Mesenchymal stem cell (in vitro differentiated cells and primary cell): Measurements from ENCODE around the gene YAP1.

Experiments used
- DNase-seq: peaks from one replicate; pipeline ENCODE4 v3.0.0-alpha.2; 2013
- H2AFZ ChIP-seq: one replicate; pipeline ENCODE4 v1.6.1; 2013; ENCODE audit warnings: low read depth, mild to moderate bottlenecking, control low read depth, inconsistent platforms, low read length, moderate library complexity
- H2AK5ac ChIP-seq: 2 replicates; pipeline ENCODE4 v1.6.1; 2013; ENCODE audit warnings: low read length, moderate library complexity, mild to moderate bottlenecking, inconsistent platforms; ENCODE audit not compliant: severe bottlenecking
- H2BK120ac ChIP-seq: one replicate; pipeline ENCODE4 v1.6.1; 2013; ENCODE audit warnings: low read depth, mild to moderate bottlenecking, inconsistent platforms, low read length, moderate library complexity
- H2BK12ac ChIP-seq, 2 experiments: one replicate each; pipeline ENCODE4 v1.6.1; 2013; ENCODE audit warnings: inconsistent platforms in 2 of 2, low read length in 2 of 2, mild to moderate bottlenecking in 2 of 2, moderate library complexity in 2 of 2, control low read depth in 1 of 2
- H2BK15ac ChIP-seq: one replicate; pipeline ENCODE4 v1.6.1; 2013; ENCODE audit warnings: mild to moderate bottlenecking, low read depth, inconsistent platforms; ENCODE audit not compliant: poor library complexity, severe bottlenecking
- H2BK5ac ChIP-seq: 2 replicates; pipeline ENCODE4 v1.6.1; 2013; ENCODE audit warnings: low read depth, mild to moderate bottlenecking, low read length, control low read depth, inconsistent platforms; ENCODE audit not compliant: poor library complexity, severe bottlenecking
- H3K14ac ChIP-seq, 2 experiments: one replicate each; pipeline ENCODE4 v1.6.1; 2013; ENCODE audit warnings: inconsistent platforms in 2 of 2, low read length in 2 of 2, control low read depth in 1 of 2, mild to moderate bottlenecking in 1 of 2, moderate library complexity in 1 of 2
- H3K18ac ChIP-seq, 2 experiments: one replicate each; pipeline ENCODE4 v1.6.1; 2013; ENCODE audit warnings: inconsistent platforms in 2 of 2, low read length in 2 of 2, control low read depth in 1 of 2, low read depth in 1 of 2, mild to moderate bottlenecking in 1 of 2
- H3K23ac ChIP-seq, 2 experiments: one replicate each; pipeline ENCODE4 v1.6.1; 2013; ENCODE audit warnings: inconsistent platforms in 2 of 2, low read length in 2 of 2, mild to moderate bottlenecking in 2 of 2, moderate library complexity in 2 of 2, control low read depth in 1 of 2
- H3K27ac ChIP-seq: 2 replicates; pipeline ENCODE4 v1.5.1; 2013; ENCODE audit warnings: mild to moderate bottlenecking, moderate library complexity, low read length, control low read depth, inconsistent platforms; ENCODE audit not compliant: poor library complexity, severe bottlenecking
- H3K27me3 ChIP-seq, 2 experiments: 2 replicates each; pipeline versions ENCODE4 v1.6.1 to v1.7.0; 2013; ENCODE audit warnings: low read length in 2 of 2, mild to moderate bottlenecking in 2 of 2, moderate library complexity in 2 of 2, control low read depth in 1 of 2, inconsistent platforms in 1 of 2; ENCODE audit not compliant: control insufficient read depth in 1 of 2, insufficient read depth in 1 of 2
- H3K36me3 ChIP-seq, 2 experiments: 2 replicates each; pipeline versions ENCODE4 v1.6.1 to v1.7.0; 2013; ENCODE audit warnings: low read length in 2 of 2, control low read depth in 1 of 2, inconsistent platforms in 1 of 2, low read depth in 1 of 2, mild to moderate bottlenecking in 1 of 2; ENCODE audit not compliant: insufficient read depth in 2 of 2, control insufficient read depth in 1 of 2
- H3K4ac ChIP-seq, 2 experiments: one replicate each; pipeline ENCODE4 v1.6.1; 2013; ENCODE audit warnings: inconsistent platforms in 2 of 2, low read length in 2 of 2, mild to moderate bottlenecking in 2 of 2, moderate library complexity in 2 of 2, control low read depth in 1 of 2, low read depth in 1 of 2
- H3K4me1 ChIP-seq: 2 replicates; pipeline ENCODE4 v1.6.1; 2013; ENCODE audit warnings: low read depth, low read length, control low read depth; ENCODE audit not compliant: control insufficient read depth, insufficient read depth
- H3K4me2 ChIP-seq: 2 replicates; pipeline ENCODE4 v1.6.1; 2013; ENCODE audit warnings: low read length, mild to moderate bottlenecking, inconsistent platforms; ENCODE audit not compliant: poor library complexity, severe bottlenecking
- H3K4me3 ChIP-seq, 2 experiments: 2 replicates each; pipeline versions ENCODE4 v1.5.1 to v1.7.0; 2013; ENCODE audit warnings: low read length in 2 of 2, mild to moderate bottlenecking in 2 of 2, control low read depth in 1 of 2, low read depth in 1 of 2; ENCODE audit not compliant: insufficient read depth in 1 of 2
- H3K79me1 ChIP-seq: replicated peaks from 2 replicates; pipeline ENCODE4 v1.6.1; 2013; ENCODE audit warnings: mild to moderate bottlenecking, control low read depth, low read length, inconsistent platforms; ENCODE audit not compliant: poor library complexity, severe bottlenecking
- H3K9ac ChIP-seq: 2 replicates; pipeline ENCODE4 v1.7.0; 2013; ENCODE audit warnings: mild to moderate bottlenecking, low read length, moderate library complexity
- H3K9me3 ChIP-seq: 2 replicates; pipeline ENCODE4 v1.7.0; 2013; ENCODE audit warnings: mild to moderate bottlenecking, low read length; ENCODE audit not compliant: control insufficient read depth
- H4K8ac ChIP-seq: one replicate; pipeline ENCODE4 v1.6.1; 2013; ENCODE audit warnings: inconsistent platforms, mild to moderate bottlenecking, low read length, moderate library complexity
- H4K91ac ChIP-seq: one replicate; pipeline ENCODE4 v1.6.1; 2013; ENCODE audit warnings: mild to moderate bottlenecking, low read length, inconsistent platforms
- WGBS: methylation state at CpG from one replicate; pipeline ENCODE4 v1.1.7; 2013; ENCODE audit warnings: mixed read lengths; 5-methylcytosine and 5-hydroxymethylcytosine counted together

Gene YAP1

GRCh38 chr11:102116453-102117205 lies 6.4 kb downstream of the YAP1 start:
- Histone ChIP-seq H3K4me2 (no peak overlapping the region), H2BK12ac (no peak overlapping the region), H2AFZ (no peak overlapping the region), H3K23ac (no peak overlapping the region), H3K18ac (no peak overlapping the region), H3K9ac (peak overlapping the region; percentile 20), H3K79me1 (no peaks in the 10 kb centered on the region), H3K9me3 (no peaks in the 10 kb centered on the region), H3K4ac (no peak overlapping the region), H3K36me3 (peaks cover 0 to 40% of the 10 kb centered on the region in 2 experiments), H3K27me3 (no peaks in the 10 kb centered on the region), H3K4me3 (peak overlapping the region in 1 of 2 experiments; percentile 8), H4K8ac (no peak overlapping the region), H2BK15ac (no peak overlapping the region), H2BK120ac (no peak overlapping the region), H3K14ac (no peak overlapping the region), H2BK5ac (no peak overlapping the region), H4K91ac (no peak overlapping the region), H2AK5ac (no peak overlapping the region), H3K4me1 (peaks cover 6% of the 10 kb centered on the region), H3K27ac (peak overlapping the region; percentile 41)
- WGBS, result 68% methylated on average over 1 of the region's 2 CpGs
- DNase-seq, result no peak

DNA sequence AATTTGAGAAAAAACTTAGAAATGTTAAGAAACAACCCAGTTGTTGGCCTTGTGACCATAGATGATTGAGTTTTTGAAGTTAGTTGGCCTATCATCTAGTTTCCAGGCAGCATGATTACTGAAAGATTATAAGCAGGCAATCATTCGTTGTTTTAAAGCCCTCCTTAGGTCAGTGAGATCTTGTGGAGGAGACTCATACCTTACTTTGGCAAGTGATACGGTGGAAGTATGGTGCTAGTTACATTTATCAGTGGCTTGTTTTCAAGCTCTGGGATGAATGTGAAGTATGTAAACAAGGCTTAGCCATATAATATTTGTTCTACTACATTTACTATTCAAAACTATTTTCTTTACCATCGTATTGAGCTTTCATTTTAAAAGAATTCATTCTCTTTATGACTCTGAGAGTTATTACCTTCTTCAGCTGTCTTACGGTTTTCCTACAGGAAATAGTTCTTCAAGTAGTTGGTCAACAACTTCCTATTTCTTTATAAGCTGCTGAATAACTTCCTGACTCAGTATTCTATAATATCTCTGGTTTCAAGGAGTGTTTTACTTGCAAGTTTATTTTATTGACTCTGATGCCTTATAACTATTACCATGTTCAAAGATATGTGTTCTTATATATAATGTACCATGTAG lies 7.3 kb downstream of the YAP1 start:
- H2BK15ac ChIP-seq, result no peak overlapping the region
- WGBS, result 28% methylated on average over 2 of the region's 4 CpGs
- no peak overlapping the region for H2BK120ac ChIP-seq
- no peak overlapping the region for H4K8ac ChIP-seq
- no peak overlapping the region for H3K27ac ChIP-seq
- no peak overlapping the region for H2BK12ac ChIP-seq
- H2BK5ac ChIP-seq, result no peak overlapping the region
- H3K79me1 ChIP-seq, result no peaks in the 10 kb centered on the region
- peak; percentile 49 for DNase-seq
- H4K91ac ChIP-seq, result no peak overlapping the region
- H2AFZ ChIP-seq, result no peak overlapping the region
- peaks cover 6% of the 10 kb centered on the region for H3K4me1 ChIP-seq
- no peak overlapping the region for H2AK5ac ChIP-seq
- no peaks in the 10 kb centered on the region for H3K27me3 ChIP-seq
- no peak overlapping the region for H3K9ac ChIP-seq
- no peak overlapping the region for H3K4ac ChIP-seq
- no peak overlapping the region for H3K14ac ChIP-seq
- no peak overlapping the region for H3K23ac ChIP-seq
- peaks cover 0 to 43% of the 10 kb centered on the region in 2 experiments for H3K36me3 ChIP-seq
- H3K9me3 ChIP-seq, result no peaks in the 10 kb centered on the region
- H3K18ac ChIP-seq, result no peak overlapping the region
- H3K4me3 ChIP-seq, result no peak overlapping the region
- no peak overlapping the region for H3K4me2 ChIP-seq

- H3K4me1 ChIP-seq, result peaks cover 6% of the 10 kb centered on the region
- H3K36me3 ChIP-seq, result peaks cover 5 to 43% of the 10 kb centered on the region in 2 experiments
- H2AK5ac ChIP-seq, result peak overlapping the region; percentile 27
- H2BK120ac ChIP-seq, result no peak overlapping the region
- no peak overlapping the region for H3K27ac ChIP-seq
- H4K8ac ChIP-seq, result no peak overlapping the region
- H3K79me1 ChIP-seq, result no peaks in the 10 kb centered on the region
- H3K23ac ChIP-seq, result no peak overlapping the region
- no peak overlapping the region for H2BK15ac ChIP-seq
- H3K4me2 ChIP-seq, result peak overlapping the region; percentile 52
- H3K14ac ChIP-seq, result no peak overlapping the region
- WGBS, result 30% methylated on average over 2 of the region's 3 CpGs
- H3K9ac ChIP-seq, result peak overlapping the region; percentile 31
- peak overlapping the region in 1 of 2 experiments; percentile 6 for H2BK12ac ChIP-seq
- no peak overlapping the region for H3K4me3 ChIP-seq
- no peak overlapping the region for H2BK5ac ChIP-seq
- no peak overlapping the region for H3K18ac ChIP-seq
- no peak overlapping the region for H2AFZ ChIP-seq
- no peak overlapping the region for H4K91ac ChIP-seq
- H3K9me3 ChIP-seq, result no peaks in the 10 kb centered on the region
- DNase-seq, result no peak
- H3K27me3 ChIP-seq, result no peaks in the 10 kb centered on the region
- no peak overlapping the region for H3K4ac ChIP-seq
Measured at GRCh38 chr11:102118937-102119336, 8.7 kb downstream of the YAP1 start.

DNA sequence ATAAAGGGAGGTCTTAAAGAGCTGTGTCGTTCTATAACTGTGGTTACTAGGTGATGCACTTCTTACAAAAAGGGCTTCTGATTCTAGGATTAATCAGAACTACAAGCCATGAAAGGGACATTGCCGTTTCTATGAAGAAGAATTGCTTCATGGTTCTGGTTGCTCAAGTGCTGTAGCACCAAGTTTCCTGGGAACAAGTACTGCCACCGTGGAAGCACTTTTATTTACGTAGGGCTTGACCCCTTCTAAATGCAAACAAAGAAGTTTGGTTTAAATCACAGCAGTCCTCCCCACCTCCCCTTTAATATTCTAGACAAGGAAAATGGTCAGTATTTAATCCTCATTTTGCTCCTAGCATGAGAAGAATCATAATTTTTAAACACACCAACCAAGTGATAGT lies 9.8 kb downstream of the YAP1 start:
- Histone ChIP-seq H3K9me3 (no peaks in the 10 kb centered on the region), H2AK5ac (no peak overlapping the region), H2BK15ac (no peak overlapping the region), H2BK120ac (no peak overlapping the region), H4K91ac (no peak overlapping the region), H2AFZ (no peak overlapping the region), H3K4me2 (peak overlapping the region; percentile 7), H3K79me1 (no peaks in the 10 kb centered on the region), H3K4me3 (peak overlapping the region in 1 of 2 experiments; percentile 19), H2BK5ac (no peak overlapping the region), H3K18ac (no peak overlapping the region), H3K4ac (no peak overlapping the region), H3K27ac (peak overlapping the region; percentile 22), H2BK12ac (no peak overlapping the region), H3K9ac (peak overlapping the region; percentile 31), H3K36me3 (peaks cover 11 to 38% of the 10 kb centered on the region in 2 experiments), H3K14ac (no peak overlapping the region), H4K8ac (no peak overlapping the region), H3K4me1 (peaks cover 6% of the 10 kb centered on the region), H3K23ac (no peak overlapping the region), H3K27me3 (no peaks in the 10 kb centered on the region)
- WGBS, result 13% methylated on average over 4 of the region's 4 CpGs
- DNase-seq, result peak; percentile 88
